H9 (cell line): Measurements from ENCODE around the gene BICD1. TPM values are rescaled to one million over a fixed set of nuclear protein-coding genes. Genes with fewer than 3 reads are reported as not detected.

ENCODE experiments used
- DNase-seq: peaks from one replicate; pipeline ENCODE4 v3.0.0-alpha.2; 2017
- H2AFZ ChIP-seq: one replicate; pipeline ENCODE4 v1.6.1; 2013; ENCODE audit warnings: mild to moderate bottlenecking, low read length, control low read depth, moderate library complexity
- H2AK5ac ChIP-seq: 2 replicates; pipeline ENCODE4 v1.6.1; 2013; ENCODE audit warnings: low read length, control low read depth, mixed read lengths; ENCODE audit not compliant: insufficient read length
- H2BK120ac ChIP-seq: one replicate; pipeline ENCODE4 v1.6.1; 2013; ENCODE audit warnings: low read depth, mild to moderate bottlenecking, low read length, control low read depth, inconsistent platforms; ENCODE audit not compliant: poor library complexity, severe bottlenecking
- H2BK12ac ChIP-seq: 2 replicates; pipeline ENCODE4 v1.6.1; 2013; ENCODE audit warnings: low read length, control low read depth, mixed read lengths, low read depth; ENCODE audit not compliant: insufficient read length
- H2BK15ac ChIP-seq: 2 replicates; pipeline ENCODE4 v1.6.1; 2013; ENCODE audit warnings: low read depth, low read length, control low read depth
- H2BK20ac ChIP-seq: one replicate; pipeline ENCODE4 v1.6.1; 2013; ENCODE audit warnings: low read depth, mild to moderate bottlenecking, low read length, control low read depth, inconsistent platforms; ENCODE audit not compliant: poor library complexity, severe bottlenecking
- H2BK5ac ChIP-seq: 2 replicates; pipeline ENCODE4 v1.6.1; 2013; ENCODE audit warnings: low read length, control low read depth, mixed read lengths; ENCODE audit not compliant: insufficient read length
- H3K14ac ChIP-seq: 2 replicates; pipeline ENCODE4 v1.6.1; 2013; ENCODE audit warnings: low read length, control low read depth; ENCODE audit not compliant: insufficient read depth
- H3K18ac ChIP-seq: 2 replicates; pipeline ENCODE4 v1.6.1; 2013; ENCODE audit warnings: low read depth, mild to moderate bottlenecking, mixed read lengths, low read length, control low read depth; ENCODE audit not compliant: insufficient read length
- H3K23ac ChIP-seq: 2 replicates; pipeline ENCODE4 v1.6.1; 2013; ENCODE audit warnings: low read length, control low read depth, mixed read lengths, low read depth; ENCODE audit not compliant: insufficient read length
- H3K23me2 ChIP-seq: 2 replicates; pipeline ENCODE4 v1.6.1; 2013; ENCODE audit warnings: low read depth, mild to moderate bottlenecking, mixed read lengths, low read length, control low read depth; ENCODE audit not compliant: insufficient read length, poor library complexity, severe bottlenecking
- H3K27ac ChIP-seq: 2 replicates; pipeline ENCODE4 v1.5.1; 2013; ENCODE audit warnings: low read length, control low read depth, mixed read lengths, low read depth; ENCODE audit not compliant: insufficient read length
- H3K27me3 ChIP-seq: 2 replicates; pipeline ENCODE4 v1.6.1; 2013; ENCODE audit warnings: low read length, control low read depth, inconsistent platforms; ENCODE audit not compliant: insufficient read depth
- H3K4ac ChIP-seq: 2 replicates; pipeline ENCODE4 v1.6.1; 2013; ENCODE audit warnings: low read depth, mild to moderate bottlenecking, control low read depth, inconsistent platforms, low read length, moderate library complexity
- H3K4me1 ChIP-seq: 2 replicates; pipeline ENCODE4 v1.6.1; 2013; ENCODE audit warnings: low read length, control low read depth, inconsistent platforms; ENCODE audit not compliant: insufficient read depth
- H3K4me2 ChIP-seq: 2 replicates; pipeline ENCODE4 v1.6.1; 2013; ENCODE audit warnings: low read length, control low read depth, mixed read lengths; ENCODE audit not compliant: insufficient read length, insufficient read depth
- H3K56ac ChIP-seq: 2 replicates; pipeline ENCODE4 v1.6.1; 2013; ENCODE audit warnings: low read depth, mild to moderate bottlenecking, mixed read lengths, low read length, control low read depth; ENCODE audit not compliant: insufficient read length
- H3K79me1 ChIP-seq: 2 replicates; pipeline ENCODE4 v1.6.1; 2013; ENCODE audit warnings: low read depth, mild to moderate bottlenecking, moderate library complexity, low read length, control low read depth, inconsistent platforms; ENCODE audit not compliant: insufficient read depth, poor library complexity, severe bottlenecking
- H3K79me2 ChIP-seq: 2 replicates; pipeline ENCODE4 v1.6.1; 2013; ENCODE audit warnings: low read length, control low read depth, inconsistent platforms; ENCODE audit not compliant: insufficient read depth
- H3K9ac ChIP-seq: 2 replicates; pipeline ENCODE4 v1.6.1; 2013; ENCODE audit warnings: low read length, control low read depth, mixed read lengths; ENCODE audit not compliant: insufficient read length; ENCODE audit errors: extremely low read depth
- H3K9me3 ChIP-seq: one replicate; pipeline ENCODE4 v1.6.1; 2013; ENCODE audit warnings: low read depth, low read length, inconsistent platforms; ENCODE audit not compliant: control insufficient read depth
- H3T11ph ChIP-seq: one replicate; pipeline ENCODE4 v1.6.1; 2013; ENCODE audit warnings: mild to moderate bottlenecking, low read length, control low read depth, inconsistent platforms
- H4K20me1 ChIP-seq: one replicate; pipeline ENCODE4 v1.6.1; 2013; ENCODE audit not compliant: control insufficient read depth, insufficient read length, insufficient read depth
- H4K5ac ChIP-seq: 2 replicates; pipeline ENCODE4 v1.6.1; 2013; ENCODE audit warnings: low read depth, mild to moderate bottlenecking, mixed read lengths, low read length, control low read depth; ENCODE audit not compliant: insufficient read length
- H4K8ac ChIP-seq: replicated peaks from 2 replicates; pipeline ENCODE4 v1.6.1; 2013; ENCODE audit warnings: low read length, control low read depth, mixed read lengths, low read depth; ENCODE audit not compliant: insufficient read length
- H4K91ac ChIP-seq: 2 replicates; pipeline ENCODE4 v1.6.1; 2013; ENCODE audit warnings: low read depth, mild to moderate bottlenecking, moderate library complexity, mixed read lengths, low read length, control low read depth; ENCODE audit not compliant: insufficient read length
- H3K27ac Mint-ChIP-seq, 3 experiments: 2 replicates in 2 of 3; 3 replicates in 1 of 3; pipeline ENCODE4 v1.8.0; 2020 to 2021; ENCODE audit warnings: mixed read lengths in 3 of 3, mild to moderate bottlenecking in 1 of 3, moderate library complexity in 1 of 3
- H3K27me3 Mint-ChIP-seq: 2 replicates; pipeline ENCODE4 v1.8.0; 2021; ENCODE audit warnings: low read depth, mild to moderate bottlenecking, moderate library complexity, mixed read lengths
- H3K36me3 Mint-ChIP-seq, 3 experiments: 2 replicates in 2 of 3; 3 replicates in 1 of 3; pipeline ENCODE4 v1.8.0; 2020 to 2021; ENCODE audit warnings: low read depth in 3 of 3, mixed read lengths in 3 of 3; ENCODE audit not compliant: insufficient read depth in 1 of 3
- H3K4me1 Mint-ChIP-seq, 2 experiments: 2 replicates each; pipeline ENCODE4 v1.8.0; 2020; ENCODE audit warnings: mixed read lengths in 2 of 2
- H3K4me3 Mint-ChIP-seq, 2 experiments: 2 replicates in 1 of 2; 3 replicates in 1 of 2; pipeline ENCODE4 v1.8.0; 2020 to 2021; ENCODE audit warnings: mild to moderate bottlenecking in 2 of 2, mixed read lengths in 2 of 2, moderate library complexity in 1 of 2
- H3K9me3 Mint-ChIP-seq, 2 experiments: 2 replicates in 1 of 2; 3 replicates in 1 of 2; pipeline ENCODE4 v1.8.0; 2020; ENCODE audit warnings: mild to moderate bottlenecking in 2 of 2, mixed read lengths in 2 of 2, moderate library complexity in 1 of 2
- CTCF ChIP-seq: fragments of 200-600 bp; sonication (generic); conservative IDR thresholded peaks from 3 replicates; pipeline ENCODE4 v1.8.0; 2021; ENCODE audit warnings: antibody characterized with exemption, mild to moderate bottlenecking
- WGBS: extraction: QIAGEN DNeasy Blood & Tissue Kit; methylation state at CpG from one replicate; pipeline ENCODE4 v1.1.7; 2013; ENCODE audit warnings: missing lambda C conversion rate, low lambda C conversion rate, mixed read lengths; ENCODE audit not compliant: insufficient read length; ENCODE audit errors: extremely low coverage; 5-methylcytosine and 5-hydroxymethylcytosine counted together
- total RNA-seq: library from RNA; stranded (reverse); gene quantifications from 2 replicates; pipeline ENCODE4 v1.2.1, GENCODE V29; 2021

The BICD1 gene
- total RNA-seq, 1 experiment from 2014 or later = 134 TPM

- H4K91ac ChIP-seq = no peak overlapping the region
- H2BK20ac ChIP-seq = no peak overlapping the region
- DNase-seq = no peak
- no peak overlapping the region for H4K5ac ChIP-seq
- WGBS = no CpG with 5 or more reads among the region's 4 CpGs
- no peak overlapping the region for H4K8ac ChIP-seq
- Mint-ChIP-seq H3K4me1 (peaks cover 11 to 12% of the 10 kb centered on the region in 2 experiments), H3K9me3 (no peaks in the 10 kb centered on the region; a peak in 2 of 5 replicates), H3K36me3 (peaks cover 2 to 8% (median 4%) of the 10 kb centered on the region in 3 experiments; a peak in 4 of 7 replicates), H3K27ac (no peak overlapping the region), H3K27me3 (no peaks in the 10 kb centered on the region), H3K4me3 (no peak overlapping the region)
- no peak overlapping the region for H3K14ac ChIP-seq
- H3K27ac ChIP-seq = no peak overlapping the region
- no peak overlapping the region for H2AK5ac ChIP-seq
- H3K23ac ChIP-seq = no peak overlapping the region
- no peaks in the 10 kb centered on the region for H3K4me1 ChIP-seq
- no peak overlapping the region for H3K4ac ChIP-seq
- H2BK5ac ChIP-seq = no peak overlapping the region
- no peak for TF ChIP-seq CTCF
- H3K23me2 ChIP-seq = no peaks in the 10 kb centered on the region
- H3K4me2 ChIP-seq = no peak overlapping the region
- H3K79me1 ChIP-seq = no peaks in the 10 kb centered on the region
- no peak overlapping the region for H2AFZ ChIP-seq
- H3T11ph ChIP-seq = no peak overlapping the region
- H3K79me2 ChIP-seq = no peaks in the 10 kb centered on the region
- no peak overlapping the region for H3K56ac ChIP-seq
- H4K20me1 ChIP-seq = no peaks in the 10 kb centered on the region
- H2BK15ac ChIP-seq = no peak overlapping the region
- H2BK12ac ChIP-seq = no peak overlapping the region
- H3K27me3 ChIP-seq = no peaks in the 10 kb centered on the region
- no peaks in the 10 kb centered on the region for H3K9me3 ChIP-seq
- no peak overlapping the region for H3K9ac ChIP-seq
- no peak overlapping the region for H3K18ac ChIP-seq
- peak overlapping the region; percentile 69 for H2BK120ac ChIP-seq
Observed at GRCh38 chr12:32063796-32064195, 42.9 kb upstream of the BICD1 start.
